ENCODE results near the gene HAP1. TPM values are rescaled to one million over a fixed set of nuclear protein-coding genes. Genes with fewer than 3 reads are reported as not detected.

The HAP1 gene
- total RNA-seq, 4 donors from 2014 or later: 1.0 to 9.3 (median 1.2) TPM

DNA sequence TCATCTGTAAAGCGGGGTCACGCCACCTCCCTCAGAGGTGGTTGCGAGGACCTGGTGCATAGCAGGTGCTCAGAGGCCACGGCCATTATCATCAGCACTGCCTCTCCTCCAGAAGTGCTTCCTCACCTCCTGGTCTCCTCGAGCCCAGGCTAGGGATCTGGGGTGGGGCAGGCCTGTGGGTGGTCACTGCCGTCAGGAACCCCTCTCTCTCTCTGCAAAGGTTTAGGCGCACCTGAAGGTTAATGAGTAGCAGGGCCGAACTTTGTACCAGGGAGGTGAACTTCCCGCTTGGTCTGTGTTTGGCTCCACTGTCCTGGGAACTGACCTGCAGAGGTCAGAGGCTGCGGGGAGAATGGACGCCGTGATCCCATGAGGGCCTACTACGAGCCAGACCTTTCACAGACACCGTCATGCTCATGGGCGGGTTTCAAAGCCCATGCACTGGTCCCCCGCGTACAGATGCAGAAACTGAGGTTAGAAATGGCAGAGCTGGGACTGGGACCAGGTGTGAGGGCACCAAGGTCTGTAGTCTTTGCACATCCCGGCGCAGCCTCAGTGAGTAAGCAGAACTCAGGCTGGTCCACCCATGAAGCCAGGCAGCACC lies 38.2 kb upstream of the HAP1 start:
- TF ChIP-seq POLR2A (IDR thresholded peaks at IDR 0.05): no peak
- TF ChIP-seq EP300 (IDR thresholded peaks at IDR 0.05): no peak
- TF ChIP-seq, protein P1, sequence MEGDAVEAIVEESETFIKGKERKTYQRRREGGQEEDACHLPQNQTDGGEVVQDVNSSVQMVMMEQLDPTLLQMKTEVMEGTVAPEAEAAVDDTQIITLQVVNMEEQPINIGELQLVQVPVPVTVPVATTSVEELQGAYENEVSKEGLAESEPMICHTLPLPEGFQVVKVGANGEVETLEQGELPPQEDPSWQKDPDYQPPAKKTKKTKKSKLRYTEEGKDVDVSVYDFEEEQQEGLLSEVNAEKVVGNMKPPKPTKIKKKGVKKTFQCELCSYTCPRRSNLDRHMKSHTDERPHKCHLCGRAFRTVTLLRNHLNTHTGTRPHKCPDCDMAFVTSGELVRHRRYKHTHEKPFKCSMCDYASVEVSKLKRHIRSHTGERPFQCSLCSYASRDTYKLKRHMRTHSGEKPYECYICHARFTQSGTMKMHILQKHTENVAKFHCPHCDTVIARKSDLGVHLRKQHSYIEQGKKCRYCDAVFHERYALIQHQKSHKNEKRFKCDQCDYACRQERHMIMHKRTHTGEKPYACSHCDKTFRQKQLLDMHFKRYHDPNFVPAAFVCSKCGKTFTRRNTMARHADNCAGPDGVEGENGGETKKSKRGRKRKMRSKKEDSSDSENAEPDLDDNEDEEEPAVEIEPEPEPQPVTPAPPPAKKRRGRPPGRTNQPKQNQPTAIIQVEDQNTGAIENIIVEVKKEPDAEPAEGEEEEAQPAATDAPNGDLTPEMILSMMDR (IDR thresholded peaks at IDR 0.05): no peak
- no peak for TF ChIP-seq POLR2AphosphoS5 (IDR thresholded peaks at IDR 0.05)
- no peak for DNase-seq (ENCODE audit: low spot score in 2 of 2)
- H3K9me3 ChIP-seq: no peaks in the 10 kb centered on the region
- H3K27me3 ChIP-seq: no peaks in the 10 kb centered on the region
- peaks cover 76% of the 10 kb centered on the region for H3K4me1 ChIP-seq
- H3K27ac ChIP-seq: peak overlapping the region; percentile 83
- H3K36me3 ChIP-seq: peaks cover 64% of the 10 kb centered on the region
- H3K4me3 ChIP-seq: peak overlapping the region; percentile 17
- WGBS: 61% methylated on average over 12 of the region's 19 CpGs

DNA sequence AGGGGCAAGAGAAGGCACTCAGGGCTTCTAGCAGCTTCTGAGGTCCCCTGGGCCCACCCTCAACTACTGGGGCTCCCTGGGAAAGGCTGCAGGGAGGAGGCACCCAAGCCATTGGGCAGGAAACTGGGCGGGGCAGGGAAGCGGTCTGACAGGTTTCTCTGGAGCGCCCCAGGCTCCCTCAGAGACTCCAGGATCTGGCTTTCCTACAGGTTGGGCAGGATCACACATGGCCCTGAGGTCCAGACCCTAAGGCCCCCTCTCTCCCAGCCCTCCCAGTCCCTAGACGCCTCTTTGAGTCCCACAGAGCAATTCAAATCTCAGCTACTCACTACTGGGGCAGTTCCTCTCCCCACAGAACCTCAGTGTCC lies 37.8 kb upstream of the HAP1 start:
- H3K4me1 ChIP-seq: peaks cover 71% of the 10 kb centered on the region
- no peaks in the 10 kb centered on the region for H3K9me3 ChIP-seq
- H3K4me3 ChIP-seq: peak overlapping the region; percentile 17
- TF ChIP-seq POLR2A (IDR thresholded peaks at IDR 0.05) (no peak), POLR2AphosphoS5 (IDR thresholded peaks at IDR 0.05) (no peak), EP300 (IDR thresholded peaks at IDR 0.05) (no peak)
- TF ChIP-seq, protein P1 (IDR thresholded peaks at IDR 0.05): no peak
- peak in 1 of 2 donors; percentile 79 for DNase-seq (ENCODE audit: low spot score in 2 of 2)
- H3K27me3 ChIP-seq: no peaks in the 10 kb centered on the region
- peaks cover 69% of the 10 kb centered on the region for H3K36me3 ChIP-seq
- peak overlapping the region; percentile 83 for H3K27ac ChIP-seq
- 31% methylated on average over 3 of the region's 4 CpGs for WGBS

- H3K36me3 ChIP-seq: peaks cover 72% of the 10 kb centered on the region
- peak overlapping the region; percentile 17 for H3K4me3 ChIP-seq
- peaks cover 65% of the 10 kb centered on the region for H3K4me1 ChIP-seq
- peak in 1 of 2 donors; percentile 59 for DNase-seq (ENCODE audit: low spot score in 2 of 2)
- no peaks in the 10 kb centered on the region for H3K9me3 ChIP-seq
- WGBS: 63% methylated on average over 14 of the region's 17 CpGs
- H3K27me3 ChIP-seq: no peaks in the 10 kb centered on the region
- H3K27ac ChIP-seq: peak overlapping the region; percentile 83
- TF ChIP-seq POLR2AphosphoS5 (IDR thresholded peaks at IDR 0.05): no peak
- no peak for TF ChIP-seq POLR2A (IDR thresholded peaks at IDR 0.05)
- TF ChIP-seq, protein P1 (IDR thresholded peaks at IDR 0.05): no peak
- no peak for TF ChIP-seq EP300 (IDR thresholded peaks at IDR 0.05)
Measured at GRCh38 chr17:41771389-41772206, 37.2 kb upstream of the HAP1 start.

- 42% methylated on average over 3 of the region's 3 CpGs for WGBS
- Histone ChIP-seq H3K27me3 (no peaks in the 10 kb centered on the region), H3K36me3 (peaks cover 79% of the 10 kb centered on the region), H3K9me3 (no peaks in the 10 kb centered on the region), H3K4me3 (no peak overlapping the region), H3K27ac (no peak overlapping the region), H3K4me1 (peaks cover 49% of the 10 kb centered on the region)
- TF ChIP-seq, protein P1 (IDR thresholded peaks at IDR 0.05): no peak
- TF ChIP-seq POLR2AphosphoS5 (IDR thresholded peaks at IDR 0.05) (no peak), EP300 (IDR thresholded peaks at IDR 0.05) (no peak), POLR2A (IDR thresholded peaks at IDR 0.05) (no peak)
- no peak for DNase-seq (ENCODE audit: low spot score in 2 of 2)
Measured at GRCh38 chr17:41769985-41770384, 35.5 kb upstream of the HAP1 start.

GRCh38 chr17:41769346-41769862 lies 35.0 kb upstream of the HAP1 start:
- no peak for DNase-seq (ENCODE audit: low spot score in 2 of 2)
- H3K4me3 ChIP-seq: no peak overlapping the region
- no CpG with 5 or more reads among the region's 16 CpGs for whole genome bisulfite sequencing
- peaks cover 79% of the 10 kb centered on the region for H3K36me3 ChIP-seq
- peaks cover 43% of the 10 kb centered on the region for H3K4me1 ChIP-seq
- TF ChIP-seq POLR2A (IDR thresholded peaks at IDR 0.05): no peak
- no peak for TF ChIP-seq EP300 (IDR thresholded peaks at IDR 0.05)
- TF ChIP-seq, protein P1 (IDR thresholded peaks at IDR 0.05): no peak
- no peak overlapping the region for H3K27ac ChIP-seq
- H3K9me3 ChIP-seq: no peaks in the 10 kb centered on the region
- no peaks in the 10 kb centered on the region for H3K27me3 ChIP-seq

Data from suprapubic skin (tissue), 4 donors.